HG03442 (cell line): ENCODE measurements around the gene KATNB1.
"Not testable (repeated sequence)": the region's sequence is repeated elsewhere in the genome, so short reads cannot be mapped to it uniquely, and the experiment has no call there.

ENCODE experiments used
- ATAC-seq: cut with Tn5 transposase; IDR thresholded peaks from one replicate; pipeline ENCODE4 v1.9.1; 2021; ENCODE audit warnings: mild to moderate bottlenecking, moderate library complexity; ENCODE audit not compliant: unreplicated experiment

The KATNB1 gene

GRCh38 chr16:57741660-57742191 is 6.2 kb downstream of the KATNB1 start:
- no peak for ATAC-seq

GRCh38 chr16:57742543-57742942 is 7.0 kb downstream of the KATNB1 start:
- ATAC-seq, result no peak

DNA sequence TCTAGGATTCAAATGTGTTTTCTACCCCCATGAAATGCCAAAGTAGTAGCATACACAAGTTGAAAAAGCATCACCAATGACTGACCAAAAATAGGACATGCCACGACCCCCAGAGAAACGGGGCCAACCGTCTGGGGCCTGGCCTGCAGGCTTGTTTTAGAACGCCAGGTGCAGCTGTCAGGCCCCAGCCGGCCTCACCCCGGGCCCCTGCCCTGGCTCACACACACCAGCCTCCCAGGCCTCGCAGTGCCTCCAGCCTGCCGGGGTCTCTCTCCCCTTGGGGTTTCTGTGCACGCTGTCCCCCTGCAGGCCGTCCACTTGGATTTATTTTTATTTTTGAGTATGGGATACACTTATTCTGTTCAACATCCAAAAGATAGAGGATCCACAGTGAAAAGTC is 7.9 kb downstream of the KATNB1 start:
- ATAC-seq, result no peak

DNA sequence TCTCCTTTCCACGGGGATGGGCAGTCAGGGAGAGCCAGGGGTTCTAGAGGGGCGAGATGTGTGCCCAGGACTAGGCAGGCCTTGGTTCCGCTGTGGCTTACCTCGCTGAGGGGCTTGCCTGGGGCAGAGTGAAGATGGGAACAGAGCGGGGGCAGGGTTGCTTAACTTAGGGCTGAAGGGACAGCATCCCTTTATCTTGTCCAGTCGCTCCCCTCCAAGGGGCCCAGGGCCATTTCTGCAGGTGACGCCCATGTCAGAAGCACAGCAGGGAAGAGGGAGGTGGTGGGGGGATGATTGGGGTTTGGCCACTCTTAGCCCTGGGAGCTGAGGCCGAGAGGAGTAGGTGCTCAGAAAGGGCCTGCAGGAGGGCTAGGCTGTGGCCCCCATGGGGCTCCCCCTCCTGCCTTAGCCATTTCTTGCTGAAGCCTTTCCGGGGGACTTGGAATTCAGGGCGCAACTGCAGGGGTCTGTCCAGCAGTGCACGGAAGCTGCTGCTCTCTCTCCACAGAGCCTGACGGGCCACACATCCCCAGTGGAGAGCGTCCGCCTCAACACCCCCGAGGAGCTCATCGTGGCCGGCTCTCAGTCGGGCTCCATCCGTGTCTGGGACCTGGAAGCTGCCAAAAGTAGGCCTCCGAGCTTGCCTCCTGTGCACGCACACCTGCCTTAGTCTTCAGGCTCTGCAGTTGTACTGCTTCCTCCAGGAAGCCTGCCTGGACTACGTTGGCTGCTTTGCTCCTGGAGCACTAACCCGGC is 8.5 kb downstream of the KATNB1 start:
- no peak for ATAC-seq

GRCh38 chr16:57744642-57744903 is 9.0 kb downstream of the KATNB1 start:
- no peak for ATAC-seq

GRCh38 chr16:57745768-57746167 is 10.2 kb downstream of the KATNB1 start:
- no peak for ATAC-seq

DNA sequence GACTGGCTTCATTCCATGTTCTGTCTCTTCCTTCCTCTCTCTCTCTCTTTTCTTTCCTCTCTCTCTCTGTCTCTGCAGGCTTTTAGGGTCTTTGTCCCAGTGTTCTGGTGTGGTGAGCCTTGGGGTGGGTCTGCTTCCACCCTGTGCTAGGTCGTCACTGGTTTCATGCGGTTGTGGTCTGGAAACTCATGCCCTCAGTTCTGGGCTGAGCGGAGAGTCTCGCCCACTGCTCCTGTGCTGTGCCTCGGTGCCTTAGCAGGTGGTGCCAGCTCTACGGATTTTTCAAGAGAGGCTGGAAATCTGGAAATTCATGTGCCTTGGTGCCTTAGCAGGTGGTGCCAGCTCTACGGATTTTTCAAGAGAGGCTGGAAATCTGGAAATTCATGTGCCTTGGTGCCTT is 10.7 kb downstream of the KATNB1 start:
- not testable (repeated sequence) for ATAC-seq

DNA sequence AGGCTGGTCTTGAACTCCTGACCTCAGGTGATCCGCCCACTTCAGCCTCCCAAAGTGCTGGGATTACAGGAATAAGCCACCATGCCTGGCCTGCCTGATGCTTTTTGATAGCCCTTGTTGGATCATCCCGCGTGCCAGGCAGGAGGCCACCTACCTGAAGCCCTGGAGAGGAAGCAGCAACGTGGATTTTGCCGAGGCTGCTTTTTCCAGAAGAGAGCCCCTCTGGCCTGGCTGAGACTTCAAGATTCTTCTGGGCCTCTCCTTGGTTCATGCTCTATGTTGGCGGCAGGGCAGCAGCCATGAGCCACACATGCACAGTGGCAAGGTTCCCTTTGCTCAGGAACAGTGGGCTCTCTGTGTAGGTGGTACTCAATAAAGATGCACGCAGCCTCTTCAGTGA is 11.5 kb downstream of the KATNB1 start:
- no peak for ATAC-seq

- no peak for ATAC-seq
Observed at GRCh38 chr16:57747496-57747895, 11.9 kb downstream of the KATNB1 start.

DNA sequence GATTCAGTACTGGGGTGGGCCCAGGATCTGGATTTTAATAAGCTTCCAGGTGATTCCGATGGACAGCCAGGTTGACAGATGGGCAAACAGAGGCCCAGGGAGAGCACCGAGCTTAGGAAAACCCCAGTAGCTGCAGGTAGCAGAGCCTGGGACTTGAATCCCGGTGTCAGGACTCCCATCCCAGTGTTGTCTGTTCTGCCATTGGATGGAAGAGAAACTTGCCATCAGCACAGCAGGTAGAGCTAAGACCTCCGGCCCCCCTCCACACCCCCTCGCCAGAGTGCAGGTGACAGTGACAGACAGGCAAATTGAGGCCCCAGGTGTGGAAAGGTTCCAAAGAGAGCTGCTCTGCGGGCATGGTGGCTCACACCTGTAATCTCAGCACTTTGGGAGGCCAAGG is 12.4 kb downstream of the KATNB1 start:
- no peak for ATAC-seq

DNA sequence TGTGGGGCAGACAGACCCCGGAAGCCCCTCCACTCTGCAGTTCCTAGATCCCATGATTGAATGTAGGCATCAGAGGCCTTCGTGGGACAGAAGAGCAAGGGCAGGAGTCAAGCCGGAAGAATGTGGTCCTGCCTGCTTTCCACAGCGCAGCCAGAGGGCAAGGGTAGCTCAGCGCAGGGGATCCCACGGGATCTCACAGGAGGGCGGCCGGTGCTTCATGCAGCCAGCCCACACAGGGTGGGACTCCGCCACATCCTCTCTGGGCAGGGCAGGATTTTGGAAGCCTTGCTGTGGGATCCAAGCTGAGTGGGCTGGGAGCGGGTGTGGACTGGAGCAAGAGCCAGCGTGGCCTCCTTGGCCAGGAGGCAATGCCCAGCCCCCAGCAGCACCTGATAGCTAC is 13.0 kb downstream of the KATNB1 start:
- ATAC-seq, result no peak

- ATAC-seq, result no peak
Observed at GRCh38 chr16:57749101-57749692, 13.6 kb downstream of the KATNB1 start.

- no peak for ATAC-seq
Observed at GRCh38 chr16:57749856-57750452, 14.4 kb downstream of the KATNB1 start.

DNA sequence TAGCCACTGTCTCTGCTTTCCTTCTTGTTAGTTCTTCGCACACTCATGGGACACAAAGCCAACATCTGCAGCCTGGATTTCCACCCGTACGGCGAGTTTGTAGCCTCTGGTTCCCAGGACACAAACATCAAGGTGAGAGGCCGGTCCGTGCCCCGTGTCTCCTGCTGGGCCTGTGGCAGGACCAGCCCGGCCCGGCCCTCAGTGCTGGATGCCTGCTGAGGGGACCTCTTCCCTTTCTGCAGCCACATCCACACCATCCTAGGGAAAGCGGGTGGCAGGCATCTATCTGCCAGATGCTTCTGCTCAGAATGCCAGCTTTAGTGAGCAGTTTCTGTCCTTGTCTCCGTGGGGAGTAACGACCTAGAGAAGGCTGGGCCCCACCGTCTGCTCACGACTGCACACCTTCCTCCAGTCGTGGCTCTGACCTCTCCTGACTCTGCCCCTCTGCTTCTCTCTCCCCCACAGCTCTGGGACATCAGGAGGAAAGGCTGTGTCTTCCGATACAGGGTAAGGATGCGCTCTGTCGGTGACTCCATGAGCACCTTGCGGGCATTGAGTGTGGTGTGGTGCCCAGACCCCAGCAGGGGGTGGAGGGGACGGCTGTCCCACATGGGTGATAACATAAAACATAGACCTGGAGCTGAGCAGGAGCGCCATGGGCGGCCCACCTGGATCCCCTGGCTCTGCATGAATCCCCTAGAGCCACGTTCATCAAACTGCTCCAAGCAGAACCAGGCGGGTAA is 15.4 kb downstream of the KATNB1 start:
- no peak for ATAC-seq

- no peak for ATAC-seq
Observed at GRCh38 chr16:57751539-57752202, 16.1 kb downstream of the KATNB1 start.

GRCh38 chr16:57752203-57752580 is 16.6 kb downstream of the KATNB1 start:
- no peak for ATAC-seq

- no peak for ATAC-seq
Observed at GRCh38 chr16:57752581-57753447, 17.2 kb downstream of the KATNB1 start.

- no peak for ATAC-seq
Observed at GRCh38 chr16:57753448-57754353, 18.1 kb downstream of the KATNB1 start.

- ATAC-seq, result no peak
Observed at GRCh38 chr16:57754354-57755060, 18.9 kb downstream of the KATNB1 start.
